NK-92 treated with Interleukin-12 subunit alpha and Interleukin-12 subunit beta, amount 100 ng/mL, for 24 hours (cell line): ENCODE data around the gene ILF3.
"Not testable (repeated sequence)": the region's sequence is repeated elsewhere in the genome, so short reads cannot be mapped to it uniquely, and the experiment has no call there.

ENCODE experiments used
- DNase-seq: peaks from one replicate; lab custom pipeline; 2025; lab: John Stamatoyannopoulos, UW

ILF3 gene

DNA sequence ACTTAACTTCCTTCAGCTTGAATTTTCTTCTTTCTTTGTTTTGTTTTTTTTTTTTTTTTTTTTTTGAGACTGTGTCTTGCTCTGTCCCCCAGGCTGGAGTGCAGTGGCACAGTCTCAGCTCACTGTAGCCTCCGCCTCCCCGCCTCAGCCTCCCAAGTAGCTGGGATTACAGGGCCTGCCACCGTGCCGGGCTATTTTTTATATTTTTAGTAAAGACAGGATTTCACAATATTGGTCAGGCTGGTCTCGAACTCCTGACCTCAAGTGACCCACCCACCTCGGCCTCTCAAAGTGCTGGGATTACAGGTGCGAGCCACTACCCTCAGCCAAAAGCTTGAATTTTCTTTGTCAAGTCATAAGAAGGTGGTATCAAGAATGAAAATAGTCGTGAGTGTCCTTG is 21.1 kb downstream of the ILF3 start:
- DNase-seq = not testable (repeated sequence)

DNA sequence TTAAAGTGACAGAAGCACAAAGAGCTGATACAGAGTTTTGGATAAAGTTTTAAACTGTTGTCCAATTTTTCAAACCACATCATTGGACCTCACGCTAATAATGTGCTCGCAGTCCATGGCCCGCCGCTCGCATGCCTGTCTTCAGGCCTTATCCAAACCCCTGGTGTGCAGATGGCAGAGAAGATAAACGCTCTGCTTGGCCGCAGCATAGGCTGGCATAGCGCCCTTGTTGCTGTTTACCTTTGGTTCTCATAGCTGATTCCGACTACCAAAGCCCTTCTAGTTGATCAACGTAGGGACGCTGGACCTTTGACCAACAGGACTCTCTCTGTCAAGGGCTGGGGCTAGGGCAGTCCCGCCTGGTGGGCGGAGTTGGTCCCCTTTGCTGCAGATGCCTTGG is 23.6 kb downstream of the ILF3 start:
- DNase-seq = no peak

DNA sequence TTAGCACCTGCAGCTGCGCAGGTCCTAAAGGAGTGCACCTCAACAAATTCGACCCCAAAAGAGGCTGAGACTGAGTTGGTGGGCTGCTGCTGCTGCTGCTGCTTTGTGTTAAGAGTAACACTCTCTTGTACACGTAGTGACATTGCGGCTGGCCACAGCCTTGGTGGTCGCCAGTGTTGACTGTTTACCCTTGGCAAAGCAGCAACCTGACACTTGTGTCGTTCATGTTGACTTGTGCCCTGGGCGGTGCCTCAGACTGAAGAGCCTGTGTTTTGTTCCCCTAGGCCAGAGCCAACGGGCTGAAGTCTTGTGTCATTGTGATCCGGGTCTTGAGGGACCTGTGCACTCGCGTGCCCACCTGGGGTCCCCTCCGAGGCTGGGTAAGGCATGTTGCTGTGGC is 24.7 kb downstream of the ILF3 start:
- no peak for DNase-seq

DNA sequence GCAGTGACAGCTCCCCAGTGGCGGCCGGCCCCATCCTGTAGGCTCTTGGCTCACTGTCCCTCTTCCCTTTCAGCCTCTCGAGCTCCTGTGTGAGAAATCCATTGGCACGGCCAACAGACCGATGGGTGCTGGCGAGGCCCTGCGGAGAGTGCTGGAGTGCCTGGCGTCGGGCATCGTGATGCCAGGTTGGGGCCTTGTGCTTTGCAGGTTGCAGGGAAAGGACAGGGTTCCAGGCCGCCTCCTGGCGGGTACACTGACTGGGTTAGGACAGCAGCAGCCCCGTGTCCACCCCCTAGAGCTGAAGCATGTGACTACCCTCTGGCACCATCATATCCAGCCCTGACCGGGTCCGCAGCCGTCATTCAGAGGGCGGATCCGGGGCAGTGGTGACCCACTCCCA is 25.6 kb downstream of the ILF3 start:
- DNase-seq = no peak

DNA sequence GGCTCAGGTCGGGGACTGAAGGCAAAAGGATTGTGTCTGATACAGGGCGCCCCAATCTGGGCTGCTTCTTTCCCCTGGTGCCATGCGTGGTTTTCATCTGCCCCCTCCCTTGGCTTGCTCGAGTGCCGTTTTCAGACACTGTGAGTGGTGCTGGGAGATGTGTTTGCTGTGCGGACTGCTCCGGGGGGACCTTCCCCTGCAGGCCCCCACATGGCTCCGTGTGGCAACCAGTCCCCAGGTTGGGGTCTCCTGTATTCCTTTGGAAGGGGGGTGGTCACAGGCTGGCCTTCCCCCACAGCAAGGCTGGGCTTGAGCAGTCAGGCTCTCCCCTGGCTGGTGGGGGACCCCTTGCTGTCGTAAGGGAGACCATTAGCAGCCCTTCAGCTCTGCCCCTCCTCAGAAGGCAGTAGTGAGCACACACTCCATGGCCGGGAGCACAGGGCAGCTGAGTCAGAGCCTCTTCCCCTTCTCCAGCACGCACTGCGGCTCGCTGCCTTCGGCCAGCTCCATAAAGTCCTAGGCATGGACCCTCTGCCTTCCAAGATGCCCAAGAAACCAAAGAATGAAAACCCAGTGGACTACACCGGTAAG is 26.5 kb downstream of the ILF3 start:
- DNase-seq = no peak

DNA sequence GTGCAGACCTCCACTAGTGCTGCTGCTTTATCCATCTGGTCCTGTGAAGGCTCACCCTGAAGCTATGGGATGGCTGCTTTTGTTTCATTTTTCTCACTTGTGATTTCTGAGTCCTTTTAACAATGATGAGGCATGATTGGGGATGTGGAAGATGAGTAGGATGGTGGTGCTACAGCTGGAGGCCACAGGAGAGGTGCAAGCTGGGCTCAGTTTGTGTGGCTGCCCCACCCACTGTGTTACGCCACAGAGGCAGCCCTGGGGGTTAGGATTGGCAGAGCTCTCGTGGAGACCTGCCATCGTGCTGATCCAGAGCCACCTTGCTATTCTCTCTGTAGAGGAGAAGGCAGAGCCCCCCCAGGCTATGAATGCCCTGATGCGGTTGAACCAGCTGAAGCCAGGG is 27.5 kb downstream of the ILF3 start:
- no peak for DNase-seq

DNA sequence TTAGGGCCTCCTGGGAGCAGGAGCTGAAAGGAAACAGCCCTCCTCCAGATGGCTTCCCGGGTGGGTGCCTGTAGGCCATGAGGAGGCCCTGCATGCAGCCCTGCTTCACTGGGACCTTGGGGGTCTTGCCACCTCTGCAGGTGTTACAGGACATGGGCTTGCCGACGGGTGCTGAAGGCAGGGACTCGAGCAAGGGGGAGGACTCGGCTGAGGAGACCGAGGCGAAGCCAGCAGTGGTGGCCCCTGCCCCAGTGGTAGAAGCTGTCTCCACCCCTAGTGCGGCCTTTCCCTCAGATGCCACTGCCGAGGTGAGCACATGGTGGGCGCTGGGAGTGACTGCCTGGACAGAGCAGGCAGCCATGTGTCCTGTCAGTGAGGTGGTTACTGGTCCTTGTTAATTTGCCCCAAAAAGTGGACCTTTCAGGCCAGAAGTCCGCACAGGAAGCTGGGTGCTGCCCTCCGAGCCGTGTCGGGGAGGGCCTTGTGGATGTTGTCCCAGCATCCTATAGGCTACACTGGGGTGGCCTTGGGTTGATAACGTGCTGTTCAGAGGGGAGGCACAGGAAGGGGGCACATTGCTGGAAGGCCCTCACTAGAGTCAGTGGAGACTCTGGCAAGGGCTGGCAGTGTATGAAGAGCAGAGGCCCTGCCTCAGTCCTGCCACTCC is 28.4 kb downstream of the ILF3 start:
- DNase-seq = no peak

DNA sequence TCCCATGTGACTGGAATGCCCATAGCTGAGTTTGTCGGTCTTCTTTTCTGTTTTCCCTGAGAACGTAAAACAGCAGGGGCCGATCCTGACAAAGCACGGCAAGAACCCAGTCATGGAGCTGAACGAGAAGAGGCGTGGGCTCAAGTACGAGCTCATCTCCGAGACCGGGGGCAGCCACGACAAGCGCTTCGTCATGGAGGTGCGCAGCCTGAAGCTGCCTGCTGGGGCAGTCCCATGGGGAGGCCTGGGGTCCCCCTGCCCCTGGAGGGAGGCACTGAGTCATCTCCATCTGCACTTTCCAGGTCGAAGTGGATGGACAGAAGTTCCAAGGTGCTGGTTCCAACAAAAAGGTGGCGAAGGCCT is 28.9 kb downstream of the ILF3 start:
- DNase-seq = no peak

DNA sequence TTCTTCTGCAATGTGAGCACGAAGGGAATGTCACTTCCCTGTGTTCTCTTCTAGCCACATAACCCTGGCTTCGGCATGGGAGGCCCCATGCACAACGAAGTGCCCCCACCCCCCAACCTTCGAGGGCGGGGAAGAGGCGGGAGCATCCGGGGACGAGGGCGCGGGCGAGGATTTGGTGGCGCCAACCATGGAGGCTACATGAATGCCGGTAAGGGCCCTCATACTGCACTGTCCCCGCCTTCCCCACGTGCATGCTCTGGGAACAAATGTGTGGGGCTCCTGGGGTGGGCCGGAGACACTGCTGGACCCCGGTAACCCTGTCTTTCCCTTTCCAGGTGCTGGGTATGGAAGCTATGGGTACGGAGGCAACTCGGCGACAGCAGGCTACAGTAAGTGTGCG is 29.4 kb downstream of the ILF3 start:
- no peak for DNase-seq

DNA sequence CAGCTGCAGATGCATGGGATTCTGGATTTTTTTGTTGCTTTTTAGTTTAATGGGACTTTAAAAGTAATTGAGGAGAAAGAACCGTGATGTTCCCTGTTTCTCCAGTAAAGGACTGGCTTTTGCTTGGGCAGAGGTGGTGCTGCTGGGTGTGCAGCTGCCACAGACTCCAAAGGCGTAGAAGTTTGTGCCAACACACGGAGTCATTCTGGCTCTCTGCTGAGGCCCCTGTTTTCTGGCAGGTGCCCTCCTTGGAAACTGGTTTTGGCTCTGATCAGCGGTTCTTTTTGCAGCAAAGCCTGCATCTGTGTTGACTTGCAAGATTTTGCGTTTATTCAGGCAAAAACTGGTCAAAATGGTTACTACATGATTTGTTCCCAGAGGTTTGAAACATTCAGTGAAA is 31.1 kb downstream of the ILF3 start:
- no peak for DNase-seq

DNA sequence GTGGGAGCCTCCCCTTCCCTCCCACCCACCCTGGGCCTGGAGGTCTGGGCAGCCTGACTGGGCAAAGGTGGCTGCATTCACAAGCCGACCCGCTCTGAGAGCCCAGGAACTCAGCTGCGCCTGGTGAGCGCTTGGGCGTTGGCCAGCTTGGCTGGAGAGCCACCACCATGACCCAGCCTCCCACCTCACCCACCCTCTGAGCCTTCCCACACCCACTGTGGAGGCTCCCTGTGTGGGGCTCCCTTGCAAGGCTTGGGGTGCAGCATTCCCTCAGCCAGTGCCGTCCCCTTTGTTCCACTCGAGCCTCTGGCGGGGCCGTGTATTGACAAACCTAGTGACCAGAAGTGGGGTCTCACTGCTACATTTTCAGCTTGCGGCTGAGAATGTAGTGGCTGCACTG is 32.0 kb downstream of the ILF3 start:
- DNase-seq = no peak

DNA sequence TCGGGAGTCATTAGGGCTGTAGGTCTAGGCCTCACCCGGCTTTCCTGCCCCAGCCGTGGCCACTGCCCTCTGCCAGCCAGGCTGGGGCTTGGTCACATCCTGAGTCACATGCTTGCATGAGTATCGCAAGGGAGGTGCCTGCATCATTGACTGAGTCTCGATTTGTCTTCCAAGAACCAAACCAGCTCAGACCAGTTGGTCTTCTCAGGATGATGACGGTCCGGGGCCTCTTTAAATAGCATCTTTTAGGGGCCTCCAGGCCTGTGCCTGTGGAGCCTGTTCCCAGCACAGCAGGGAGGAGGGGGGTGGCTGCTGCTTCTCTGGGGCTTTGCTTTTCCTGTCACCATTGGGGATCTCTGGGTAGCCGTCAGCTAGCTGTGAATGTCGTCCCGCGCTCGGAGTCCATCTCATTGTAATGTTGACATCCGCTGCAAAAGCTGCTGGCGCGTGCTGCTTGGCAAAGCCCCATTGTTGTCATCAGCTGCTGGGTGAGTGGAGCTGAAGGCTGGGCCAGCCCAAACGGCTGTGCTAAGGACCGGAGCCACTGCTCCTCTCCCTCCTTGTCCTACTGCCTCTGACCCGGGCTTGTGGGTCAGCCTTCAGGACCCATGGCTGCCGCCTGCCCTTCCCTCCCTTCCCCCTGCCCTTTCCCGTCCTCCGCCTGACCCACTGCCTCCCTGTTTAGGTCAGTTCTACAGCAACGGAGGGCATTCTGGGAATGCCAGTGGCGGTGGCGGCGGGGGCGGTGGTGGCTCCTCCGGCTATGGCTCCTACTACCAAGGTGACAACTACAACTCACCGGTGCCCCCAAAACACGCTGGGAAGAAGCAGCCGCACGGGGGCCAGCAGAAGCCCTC is 32.7 kb downstream of the ILF3 start:
- DNase-seq = no peak

DNA sequence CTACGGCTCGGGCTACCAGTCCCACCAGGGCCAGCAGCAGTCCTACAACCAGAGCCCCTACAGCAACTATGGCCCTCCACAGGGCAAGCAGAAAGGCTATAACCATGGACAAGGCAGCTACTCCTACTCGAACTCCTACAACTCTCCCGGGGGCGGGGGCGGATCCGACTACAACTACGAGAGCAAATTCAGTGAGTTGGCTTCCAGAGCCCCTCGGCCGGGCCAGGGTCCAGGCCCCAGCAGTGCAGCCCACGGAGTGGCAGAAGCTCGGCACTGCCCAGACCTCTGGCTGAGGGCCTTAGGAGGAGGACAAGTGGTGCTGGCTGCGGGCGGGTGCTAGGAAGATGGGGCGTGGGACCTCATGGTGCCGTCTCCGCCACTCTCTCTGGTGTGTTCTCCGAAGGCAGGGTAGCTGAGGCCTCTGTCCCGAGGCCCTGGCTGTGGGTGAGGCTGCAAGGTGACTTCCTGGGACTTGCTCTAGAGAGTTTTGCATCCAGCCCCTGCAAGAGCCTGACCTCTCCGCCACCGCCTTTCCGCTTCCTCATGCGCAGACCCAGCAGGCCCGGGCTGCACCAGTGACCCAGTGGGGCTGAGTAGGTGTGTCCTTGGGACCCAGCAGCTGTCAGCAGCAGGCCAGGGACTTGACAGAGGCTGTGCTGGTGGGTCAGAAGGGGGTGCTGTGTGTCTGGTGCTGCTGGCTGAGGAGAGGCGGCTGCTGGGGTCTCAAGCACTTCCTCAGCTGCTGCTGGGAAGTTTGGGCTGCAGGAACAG is 33.6 kb downstream of the ILF3 start:
- DNase-seq = no peak

DNA sequence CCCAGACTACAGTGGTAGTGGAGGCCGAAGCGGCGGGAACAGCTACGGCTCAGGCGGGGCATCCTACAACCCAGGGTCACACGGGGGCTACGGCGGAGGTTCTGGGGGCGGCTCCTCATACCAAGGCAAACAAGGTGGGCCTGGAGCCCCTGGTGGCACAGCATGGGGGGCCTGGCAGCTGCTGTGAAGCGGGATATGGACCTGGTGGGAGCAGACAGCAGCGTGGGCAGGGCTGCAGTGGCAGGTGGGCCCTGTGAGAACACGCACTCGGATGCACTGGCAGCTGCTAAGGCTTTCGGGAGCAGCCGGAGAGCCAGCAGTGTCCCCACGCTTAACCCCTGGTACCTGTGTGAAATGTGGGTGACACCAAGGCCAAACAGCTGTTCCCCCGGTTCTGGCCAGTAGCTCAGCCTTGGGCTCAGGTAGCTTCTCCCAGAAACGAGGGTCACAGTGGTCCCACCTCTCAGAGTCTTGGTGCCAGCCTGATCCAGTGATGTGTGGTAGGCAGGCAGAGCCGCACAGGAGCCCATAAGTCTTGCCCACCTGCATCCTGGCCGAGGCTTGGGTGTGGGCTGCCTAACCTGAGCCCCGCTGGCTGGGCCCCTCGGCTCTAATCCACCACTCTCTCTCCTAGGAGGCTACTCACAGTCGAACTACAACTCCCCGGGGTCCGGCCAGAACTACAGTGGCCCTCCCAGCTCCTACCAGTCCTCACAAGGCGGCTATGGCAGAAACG is 34.6 kb downstream of the ILF3 start:
- DNase-seq = no peak

DNA sequence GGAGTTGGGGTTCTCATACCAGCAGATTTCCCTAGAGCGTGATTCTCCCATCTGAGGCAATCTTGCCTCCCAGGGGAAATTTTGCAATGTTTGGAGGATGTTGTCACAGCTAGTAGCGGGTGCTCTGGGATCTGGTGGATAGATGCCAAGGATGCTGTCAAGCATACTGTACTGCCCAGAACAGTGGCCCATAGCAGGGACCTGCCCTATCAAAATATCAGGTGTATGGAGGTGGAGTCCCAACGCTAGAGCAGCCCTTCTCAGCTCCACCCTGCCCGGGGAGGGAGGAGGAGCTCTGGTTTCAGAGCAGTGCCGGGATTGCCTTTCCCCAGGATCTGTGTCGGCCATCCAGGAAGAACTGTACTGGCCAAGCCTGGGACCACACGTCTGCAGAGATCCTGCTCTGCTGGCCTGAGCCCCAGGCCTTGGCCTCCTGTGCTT is 36.2 kb downstream of the ILF3 start:
- DNase-seq = no peak

DNA sequence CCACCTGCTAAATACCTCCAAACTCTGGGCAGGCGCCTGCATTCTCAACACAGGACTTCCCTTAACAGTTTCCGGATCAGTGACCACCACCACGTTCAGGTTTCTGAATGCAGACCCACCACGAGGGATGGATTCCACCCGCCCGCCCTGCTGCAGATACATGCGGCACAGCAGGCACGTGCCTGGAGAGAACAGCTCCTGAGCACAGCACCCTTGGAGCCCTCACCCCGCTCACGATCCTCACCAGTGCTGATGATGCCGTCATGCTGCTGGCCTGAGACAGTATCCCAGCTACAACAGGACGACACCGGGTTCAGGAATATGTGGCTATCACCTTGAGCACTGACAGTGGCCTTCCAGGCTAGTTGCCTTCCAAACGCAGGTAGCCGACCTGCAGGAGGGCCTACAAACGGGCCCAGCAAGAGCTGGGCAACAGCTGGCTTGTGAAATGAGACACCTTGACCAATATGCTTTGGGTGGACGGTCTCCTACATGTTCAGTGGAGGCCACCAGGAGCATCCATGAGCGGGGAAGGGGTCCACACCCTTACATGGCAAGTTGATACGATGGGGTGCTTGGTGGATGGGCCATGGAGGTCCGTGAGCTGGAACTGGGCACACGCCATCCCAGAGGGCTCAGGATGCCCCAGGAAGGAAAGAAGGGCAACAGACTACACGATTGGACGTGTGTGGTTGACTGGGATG is 37.2 kb downstream of the ILF3 start:
- DNase-seq = no peak

DNA sequence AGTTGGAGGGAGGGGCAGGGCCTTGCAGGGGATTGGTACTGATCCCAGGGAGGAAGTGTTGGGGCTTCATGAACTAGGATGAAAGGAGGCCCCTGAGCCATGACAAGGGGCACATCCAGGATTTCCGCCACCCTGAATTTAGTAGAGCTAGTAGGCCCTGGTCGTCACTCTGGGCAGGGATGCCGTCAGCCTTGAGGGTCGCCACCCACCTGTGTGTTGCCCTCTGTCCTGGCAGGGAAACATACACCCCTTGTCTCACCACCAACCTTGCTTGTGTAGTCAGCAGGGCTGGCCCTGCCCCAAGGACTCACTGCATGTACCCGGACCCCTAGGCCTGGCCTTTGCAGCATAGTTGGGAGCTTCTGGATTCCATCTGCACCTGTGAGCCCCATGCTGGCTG is 37.7 kb downstream of the ILF3 start:
- DNase-seq = no peak

DNA sequence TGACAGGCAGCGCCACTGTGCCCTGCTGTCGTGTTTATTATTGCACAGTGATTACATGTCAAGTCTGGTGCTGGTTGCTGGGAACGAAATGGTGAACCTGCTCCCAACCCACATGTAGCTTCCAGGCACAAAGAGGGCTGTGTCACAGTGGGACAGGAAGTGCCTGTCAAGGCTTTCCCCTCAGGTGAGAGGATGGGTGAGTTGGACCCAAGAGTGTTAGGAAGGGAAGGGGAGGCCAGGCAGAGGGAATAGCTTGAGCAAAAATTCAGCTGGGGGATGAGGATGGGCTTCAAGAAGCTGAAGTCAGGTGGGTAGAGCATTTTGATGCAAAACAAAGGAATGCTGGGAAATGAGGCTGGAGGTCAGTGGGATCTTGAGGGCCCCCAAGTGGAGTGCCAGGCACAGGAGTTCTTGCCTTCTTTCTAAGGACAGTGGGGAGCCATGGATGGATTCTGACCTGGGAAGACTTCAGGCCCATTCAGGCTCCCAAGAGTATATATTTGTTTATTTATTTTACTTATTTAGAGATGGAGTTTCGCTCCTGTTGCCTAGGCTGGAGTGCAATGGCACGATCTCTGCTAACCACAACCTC is 38.6 kb downstream of the ILF3 start:
- DNase-seq = no peak

DNA sequence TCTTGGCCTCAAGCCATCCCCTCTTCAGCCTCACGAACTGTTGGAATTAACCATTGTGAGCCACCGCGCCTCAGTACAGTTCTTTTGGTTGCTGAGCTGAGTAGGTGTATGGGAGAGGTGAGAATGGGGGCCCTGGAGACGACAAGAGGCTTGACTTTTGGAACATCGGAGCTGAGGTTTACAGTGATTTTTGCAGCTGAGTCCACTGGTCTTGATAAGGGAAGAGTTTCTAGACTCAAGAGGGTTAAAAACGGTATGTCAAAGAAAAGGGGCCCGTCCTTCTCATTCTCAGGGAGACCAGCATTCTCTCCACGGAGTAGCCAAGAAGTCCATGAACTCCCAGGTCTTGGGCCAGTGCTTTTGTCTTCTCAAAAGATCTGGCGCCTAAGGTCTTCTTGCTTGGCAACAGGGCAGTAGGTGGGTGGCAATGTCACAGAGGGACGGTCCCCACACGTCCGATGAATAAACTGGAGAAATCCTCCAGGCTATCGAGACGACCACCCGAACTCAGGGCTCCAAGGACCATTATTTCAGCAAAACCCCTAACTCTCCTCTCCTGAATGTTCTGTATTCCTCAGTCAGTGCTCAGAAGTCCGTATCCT is 40.7 kb downstream of the ILF3 start:
- no peak for DNase-seq
